ENCODE data around the gene HS1BP3.
A peak's percentile ranks its signal among the peaks of the same experiment; 100 is the strongest.

HS1BP3 gene

DNA sequence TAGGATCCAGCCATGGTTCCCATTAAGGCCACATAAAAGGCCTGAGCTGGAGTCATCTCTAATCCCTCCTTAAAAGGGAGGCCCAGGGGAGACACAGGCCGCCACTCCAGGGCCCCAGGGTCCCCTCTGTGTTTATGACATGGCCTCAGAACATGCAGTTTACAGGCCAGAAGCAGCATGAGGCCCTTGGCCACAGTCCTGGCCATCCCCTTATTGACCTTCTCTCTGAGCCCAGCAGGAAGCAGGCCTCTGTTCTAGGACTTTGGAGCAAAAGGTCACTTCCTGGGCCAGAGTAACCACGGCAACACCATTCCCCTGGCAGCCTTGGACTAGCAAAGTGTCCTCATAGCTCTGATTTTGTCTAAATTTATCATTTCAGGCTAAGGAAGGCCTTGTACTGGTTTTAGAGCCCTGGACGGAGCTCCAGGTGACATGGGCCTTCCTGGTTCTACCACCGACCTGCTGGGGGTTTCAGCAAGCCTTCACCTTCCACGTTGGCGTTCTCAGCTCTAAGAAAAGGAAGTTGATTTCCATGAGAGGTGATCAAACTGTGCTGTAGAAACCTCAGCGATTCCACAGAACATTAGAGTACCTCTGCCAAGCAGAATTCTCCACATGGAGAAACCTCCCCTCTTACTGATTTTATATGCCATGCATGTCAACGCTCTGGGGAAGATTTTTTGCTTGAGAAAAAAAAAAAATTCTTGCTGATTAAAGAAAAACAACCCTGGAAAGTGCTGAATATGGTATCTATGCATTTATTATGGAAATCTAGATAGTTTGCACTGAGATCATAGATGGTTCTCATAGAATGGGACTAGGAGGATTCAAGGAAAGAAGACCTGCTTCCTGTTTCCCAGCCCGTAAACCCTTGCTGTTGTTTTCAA is 53.7 kb downstream of the HS1BP3 start:
- no peak for DNase-seq

DNA sequence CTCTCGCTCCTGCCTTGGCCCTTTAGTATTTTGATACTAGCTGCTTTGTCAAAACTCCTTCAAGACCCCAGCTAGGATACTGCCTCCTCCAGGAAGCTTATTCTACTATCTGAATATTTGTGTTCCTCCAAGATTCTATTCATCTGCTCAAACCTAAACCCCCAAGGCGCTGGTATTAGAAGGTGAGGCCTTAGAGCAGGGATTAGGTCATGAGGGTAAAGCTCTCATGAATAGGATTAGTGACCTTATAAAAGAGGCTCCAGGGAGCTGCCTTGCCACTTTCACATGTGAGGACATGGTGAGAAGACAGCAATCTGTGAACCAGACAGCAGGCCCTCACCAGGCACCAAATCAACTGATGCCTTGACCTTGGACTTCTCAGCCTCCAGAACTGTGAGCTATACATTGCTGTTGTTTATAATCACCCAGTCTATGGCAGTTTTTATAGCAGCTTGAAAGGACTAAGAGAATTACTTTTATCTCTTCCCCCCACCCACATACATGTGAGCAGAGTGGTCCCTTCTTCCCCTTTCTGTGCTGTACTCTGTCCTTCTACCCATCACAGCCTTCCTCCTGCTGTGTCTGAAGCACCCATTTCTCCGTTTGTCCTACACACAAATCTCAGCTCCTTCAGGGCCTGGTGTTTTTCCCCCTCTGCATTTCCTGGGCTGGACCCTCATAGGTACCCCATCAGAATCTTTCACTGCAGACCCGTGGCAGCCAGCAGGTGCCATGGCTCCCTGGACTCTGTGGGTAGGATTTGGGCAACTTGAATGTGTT is 54.5 kb downstream of the HS1BP3 start:
- no peak for DNase-seq

DNA sequence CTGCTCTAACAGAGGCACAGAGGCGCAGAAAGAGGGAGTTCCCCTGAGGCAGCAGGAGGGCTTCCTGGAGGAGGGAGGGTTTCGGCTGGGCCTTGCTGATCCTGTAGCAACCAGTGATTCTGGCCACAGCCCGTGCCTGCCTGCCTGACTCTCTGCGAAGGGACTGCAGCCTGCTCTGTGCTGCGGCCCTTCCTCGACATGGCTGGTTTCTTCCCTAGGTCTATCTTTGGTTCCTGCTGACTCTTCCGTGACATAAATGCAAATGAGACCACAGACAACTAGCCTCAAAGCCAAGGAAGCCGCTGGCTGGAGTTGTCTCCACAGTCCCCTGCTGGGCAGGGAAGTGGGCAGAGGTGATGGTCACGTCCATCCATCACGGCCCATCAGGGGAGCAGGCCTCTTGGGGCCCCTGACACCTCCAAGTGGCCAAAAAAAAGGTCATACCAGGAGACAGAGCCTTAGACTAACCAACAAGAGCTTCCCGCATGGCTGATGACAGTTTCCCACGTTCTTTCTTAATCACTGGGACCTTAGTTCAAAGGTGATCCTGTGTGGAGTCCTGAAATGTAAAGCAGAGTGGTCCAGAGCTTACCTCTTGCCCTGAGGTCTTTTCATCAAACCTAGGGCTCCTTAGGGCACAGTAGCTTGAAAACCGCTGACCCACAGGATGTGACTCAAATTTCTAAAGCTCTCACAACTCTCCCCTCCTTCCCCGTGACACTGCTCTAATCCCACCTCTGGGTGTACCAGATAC is 55.3 kb downstream of the HS1BP3 start:
- DNase-seq = peak; percentile 12 to 43

DNA sequence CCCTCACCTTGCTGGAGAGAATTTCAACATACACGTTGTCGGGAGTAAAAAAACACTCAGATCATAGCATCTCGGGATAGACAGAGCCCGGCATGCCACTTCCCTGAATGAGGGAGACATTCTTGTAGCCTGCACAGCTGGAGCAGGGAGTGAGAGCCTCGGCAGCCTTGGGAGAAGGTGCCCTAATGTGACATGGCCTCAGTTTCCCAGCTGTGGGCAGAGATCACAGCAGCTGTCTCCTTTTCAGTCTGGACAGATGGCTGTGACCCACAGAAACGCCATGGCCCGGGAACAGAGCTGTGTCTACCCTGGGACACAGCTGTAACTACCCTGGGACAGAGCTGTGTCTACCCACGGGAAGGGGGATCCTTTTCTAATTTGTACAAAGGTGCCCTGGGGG is 55.9 kb downstream of the HS1BP3 start:
- DNase-seq = no peak

DNA sequence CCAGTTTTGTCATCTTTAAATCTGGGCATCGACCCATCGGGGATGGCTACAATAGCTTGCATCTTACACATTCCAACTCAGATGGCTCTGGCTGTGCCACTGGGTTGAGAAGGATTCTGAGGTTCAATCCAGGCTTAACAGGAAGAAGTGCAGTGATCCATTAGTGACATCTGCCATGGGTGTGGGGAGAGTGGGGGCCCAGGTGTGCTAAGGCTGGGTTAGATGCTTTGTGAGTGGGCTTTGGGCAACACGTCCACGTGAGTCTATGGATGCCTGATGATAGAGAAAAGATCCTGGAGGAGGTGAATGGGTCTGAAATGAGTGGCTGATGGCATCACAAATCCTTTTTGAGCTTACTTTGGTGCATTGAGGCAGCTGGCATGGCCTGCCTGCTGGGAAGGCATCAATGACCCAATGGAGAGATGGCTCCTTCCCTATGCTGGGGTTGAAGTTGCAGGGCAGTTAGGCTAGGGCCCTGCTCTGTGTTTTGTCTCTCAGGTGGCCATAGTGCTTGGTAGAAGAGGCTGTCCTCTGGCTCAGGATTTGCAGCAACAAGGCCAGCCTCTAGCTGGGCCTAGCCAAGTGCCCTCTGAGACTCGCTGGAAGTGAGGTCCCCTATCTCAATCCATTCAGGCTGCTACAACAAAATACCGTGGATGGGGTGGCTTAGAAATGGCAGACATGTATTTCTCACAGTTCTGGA is 56.7 kb downstream of the HS1BP3 start:
- DNase-seq = no peak

DNA sequence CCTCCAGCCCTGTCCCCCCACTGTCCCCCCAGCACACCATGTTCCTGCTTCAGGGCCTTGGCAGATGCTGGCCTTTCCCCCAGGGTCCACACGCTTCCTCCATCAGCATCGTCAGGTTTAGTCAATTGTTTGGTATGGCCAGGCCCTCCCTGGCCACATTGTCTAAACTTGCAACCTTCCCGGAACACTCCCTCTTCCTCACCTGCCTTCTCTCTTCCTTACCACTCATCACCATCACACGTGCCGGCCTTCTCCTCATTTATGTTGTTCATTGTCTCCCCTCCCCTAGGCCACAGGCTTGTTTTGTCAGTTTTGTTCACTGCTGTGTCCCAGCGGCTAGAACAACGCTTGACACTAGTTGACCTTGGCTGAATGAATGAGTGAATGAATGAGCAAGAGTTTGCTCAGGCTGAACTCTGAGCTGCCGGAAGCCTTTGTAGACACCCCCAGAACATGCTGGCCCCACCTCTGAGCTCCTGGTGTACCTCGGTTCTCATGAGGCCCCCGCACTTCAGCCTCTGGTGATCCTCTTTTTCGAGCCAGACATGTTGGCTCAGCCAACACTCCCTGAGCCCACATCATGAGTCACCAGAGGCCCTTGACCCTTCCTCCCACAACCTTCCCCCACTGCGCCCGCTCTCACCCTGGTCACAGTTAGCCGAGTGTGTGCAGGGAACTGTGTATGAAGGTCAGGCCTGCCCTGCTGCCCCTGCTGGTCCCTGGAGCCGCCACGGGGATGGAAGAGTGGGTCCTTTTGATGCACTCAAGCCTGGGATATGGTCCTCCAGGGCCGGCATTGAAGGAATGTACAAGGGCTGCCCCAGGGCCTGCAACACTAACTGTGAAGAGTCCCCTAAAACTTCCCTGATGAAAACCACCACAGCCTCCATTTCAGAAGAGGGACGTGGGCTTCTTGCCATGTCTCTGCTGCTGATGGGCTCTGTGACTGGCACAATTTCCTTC is 57.5 kb downstream of the HS1BP3 start:
- DNase-seq = no peak

DNA sequence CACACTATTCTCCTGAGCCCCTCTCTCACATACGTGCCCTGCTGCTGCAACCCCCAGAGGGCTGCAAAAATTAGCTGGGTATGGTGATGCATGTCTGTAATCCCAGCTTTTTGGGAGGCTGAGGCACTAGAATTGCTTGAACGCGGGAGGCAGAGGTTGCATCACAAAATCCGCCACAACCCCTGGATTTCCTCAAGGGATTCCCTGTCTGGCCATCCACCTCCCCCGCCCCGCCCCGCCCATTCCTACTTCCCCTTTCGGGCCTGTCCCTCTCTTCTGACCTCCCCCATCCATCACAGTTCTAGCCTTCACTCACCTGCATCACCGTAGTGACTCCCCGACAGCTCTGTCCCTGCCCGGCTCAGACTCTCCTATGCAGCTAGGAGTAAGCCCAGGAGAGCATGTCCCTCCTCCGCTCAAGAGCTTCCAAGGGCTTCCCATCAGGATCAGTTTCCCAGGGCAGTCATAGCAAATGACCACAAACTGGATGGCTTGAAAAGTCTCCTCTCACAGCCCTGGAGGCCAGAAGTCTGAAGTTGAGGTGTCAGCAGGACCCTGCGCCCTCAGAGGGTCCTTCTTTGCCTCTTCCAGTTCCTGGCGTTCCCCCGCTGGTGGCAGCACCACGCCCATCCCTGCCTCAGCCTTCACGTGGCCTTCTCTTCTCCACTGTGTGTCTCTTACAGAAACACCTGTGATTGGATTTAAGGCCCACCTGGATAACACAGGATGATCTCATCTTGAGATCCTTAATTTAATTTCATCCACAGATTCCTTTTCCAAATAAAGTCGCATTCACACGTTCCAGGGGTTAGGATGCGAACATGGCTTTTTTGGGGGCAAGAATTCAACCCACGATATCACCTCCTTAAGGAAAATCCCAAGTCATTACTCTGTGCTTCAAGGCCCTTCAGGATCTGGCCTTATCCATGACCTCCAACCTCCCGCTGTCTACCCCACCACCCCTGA is 58.5 kb downstream of the HS1BP3 start:
- no peak for DNase-seq

DNA sequence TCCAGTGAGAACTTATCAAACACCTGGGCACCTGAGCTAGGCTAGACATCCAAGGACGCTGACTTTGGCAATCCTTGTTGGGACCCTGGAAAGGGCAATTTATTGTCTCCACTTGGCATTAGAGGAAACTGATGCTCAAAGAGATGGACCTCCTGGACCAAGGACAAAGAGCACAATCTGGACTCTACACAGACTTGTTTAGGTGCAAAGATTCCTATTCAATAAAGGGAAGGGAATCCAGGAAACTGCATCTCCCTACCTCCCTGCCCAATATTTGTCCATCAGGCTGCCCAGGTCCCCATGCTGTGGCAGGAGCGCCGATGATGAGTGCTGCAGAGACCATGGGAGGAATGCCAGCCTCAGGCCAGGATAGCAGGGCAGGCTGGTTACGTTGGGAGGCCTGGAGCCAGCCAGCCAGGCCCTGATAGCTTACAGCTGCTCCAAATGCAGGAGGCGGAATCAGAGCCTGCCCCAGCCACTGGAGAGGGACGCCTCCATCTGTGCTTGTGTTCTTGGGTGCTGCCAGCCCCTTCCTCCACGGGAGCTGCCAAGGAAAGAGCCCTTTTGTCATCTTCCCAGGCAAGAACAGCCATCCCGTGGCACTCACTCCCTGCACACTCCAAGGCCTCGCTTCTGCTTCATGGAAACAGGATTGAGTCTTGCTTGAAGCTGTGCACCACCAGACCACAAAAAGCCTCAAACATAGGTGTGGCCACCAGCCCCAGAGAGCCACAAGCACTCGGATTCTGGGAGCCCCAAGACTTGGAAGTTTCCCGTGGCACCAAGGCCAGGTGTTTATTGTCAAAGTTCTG is 60.0 kb downstream of the HS1BP3 start:
- no peak for DNase-seq

DNA sequence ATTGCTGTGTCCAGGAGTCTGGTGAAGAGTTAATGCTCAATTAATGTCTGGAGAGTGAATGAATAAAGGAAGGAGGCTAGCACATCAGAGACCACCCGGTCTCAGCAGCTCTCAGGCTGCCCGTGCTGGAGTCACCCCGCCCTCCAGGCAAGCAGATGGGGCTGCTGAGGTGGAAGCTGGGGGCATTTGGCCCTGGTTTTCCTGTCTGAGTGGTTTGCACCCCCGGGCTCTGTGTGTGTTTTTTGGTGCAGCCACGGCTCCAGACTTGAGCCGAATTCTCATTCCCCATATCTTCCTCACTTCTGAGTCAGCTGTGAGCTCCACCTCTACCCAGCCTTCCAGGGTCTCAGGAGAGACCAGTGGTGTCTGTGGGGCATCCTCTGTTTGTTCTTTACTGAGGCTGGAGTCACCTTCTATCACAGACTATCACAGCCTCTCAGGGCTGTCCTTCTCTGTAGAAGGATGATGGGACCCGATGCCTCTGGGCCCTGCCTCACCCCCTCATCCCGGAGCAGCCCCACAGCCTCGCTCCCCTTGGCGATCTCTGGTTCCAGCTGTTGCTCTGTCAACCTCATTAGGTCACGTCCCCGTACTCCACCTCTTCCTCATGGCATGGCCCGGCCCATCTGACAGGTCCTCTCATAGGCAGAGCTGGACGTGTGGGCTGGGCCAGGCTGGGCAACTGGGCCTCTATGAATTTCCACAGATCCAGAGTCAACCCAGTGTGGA is 60.8 kb downstream of the HS1BP3 start:
- DNase-seq = no peak

DNA sequence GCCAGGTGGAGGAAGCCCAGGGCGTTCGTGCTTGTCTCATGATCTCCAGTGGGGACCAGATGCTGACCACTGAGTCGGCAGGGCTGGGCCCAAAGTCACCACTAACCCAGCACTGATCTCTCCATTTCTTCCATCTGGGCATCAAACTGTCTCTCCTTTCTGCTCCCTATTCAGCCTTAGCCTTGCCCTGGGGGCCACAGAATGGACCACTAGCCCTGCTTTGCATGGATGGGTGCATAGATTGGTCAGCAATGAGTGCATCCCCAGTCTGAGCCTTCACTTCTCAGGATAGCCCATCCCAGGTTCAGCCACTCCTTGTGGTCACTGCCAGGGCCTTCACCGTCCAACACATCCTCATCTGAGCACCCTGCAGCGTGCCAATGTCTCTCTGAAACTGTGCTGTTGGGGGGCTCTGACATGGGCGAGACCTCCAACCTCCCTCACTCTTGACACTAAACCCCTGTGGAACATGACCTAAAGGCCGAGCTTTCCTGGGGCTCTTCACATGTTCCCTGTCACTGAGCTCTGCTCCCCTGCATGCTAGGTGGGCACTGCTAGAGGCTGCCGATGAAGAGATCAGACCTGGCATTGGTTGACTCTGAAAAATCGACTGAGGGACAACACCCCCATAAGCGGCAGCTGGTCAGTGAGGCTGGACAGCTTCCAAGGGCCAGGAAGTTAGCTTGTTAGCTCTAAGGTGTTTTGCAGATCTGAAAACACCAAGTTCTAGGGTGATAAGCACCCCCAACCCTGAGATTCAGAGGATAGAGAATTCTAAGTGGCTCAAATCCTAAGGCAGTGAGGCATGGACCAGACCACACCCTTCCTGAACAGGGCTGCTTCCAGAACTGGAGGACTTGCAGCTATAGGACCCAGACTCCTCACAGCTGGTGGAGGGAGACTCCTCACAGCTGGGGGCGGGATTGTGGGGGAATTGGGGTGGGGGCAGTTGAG is 61.7 kb downstream of the HS1BP3 start:
- DNase-seq = no peak

DNA sequence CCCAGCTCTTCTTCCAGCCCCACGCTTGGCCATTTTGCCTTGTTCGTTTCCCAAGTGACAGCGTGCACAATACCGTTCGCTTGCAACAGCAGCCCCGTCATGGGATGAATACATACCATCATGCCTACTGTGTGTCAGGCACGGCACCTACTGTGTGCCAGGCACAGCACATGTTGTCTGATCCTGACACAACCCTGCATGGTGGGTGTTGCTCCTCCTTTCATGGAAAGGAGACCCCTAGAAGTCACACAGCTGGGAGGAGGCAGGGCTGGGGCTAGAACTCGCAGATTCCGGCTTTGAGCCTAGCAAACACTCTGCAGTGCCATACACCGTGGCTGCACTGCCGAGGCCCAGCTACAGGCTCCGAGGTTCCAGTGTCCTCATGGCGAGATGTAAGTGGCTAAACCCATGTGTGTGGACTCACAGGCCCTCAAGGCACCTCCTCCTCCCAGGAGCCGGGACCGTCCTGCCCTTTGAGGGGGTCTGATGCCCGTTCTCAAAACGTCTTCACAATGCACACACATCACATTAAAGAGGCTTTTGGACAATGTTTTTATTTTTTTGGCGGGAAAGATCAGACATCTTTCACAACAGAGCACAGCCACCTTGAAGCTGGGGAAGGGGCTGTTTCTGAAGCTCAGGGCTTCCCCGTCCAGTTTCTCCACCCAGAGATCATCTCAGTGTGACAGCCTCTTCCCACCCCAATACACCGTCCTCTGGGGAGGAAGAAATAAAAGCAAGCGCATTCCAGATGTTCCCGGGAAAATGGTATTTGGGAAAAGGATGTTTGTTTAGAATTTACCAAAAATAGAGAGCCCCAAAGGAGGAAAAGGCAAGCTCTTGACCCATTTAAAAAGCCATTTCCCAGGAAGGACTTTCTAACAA is 64.9 kb downstream of the HS1BP3 start:
- DNase-seq = no peak

DNA sequence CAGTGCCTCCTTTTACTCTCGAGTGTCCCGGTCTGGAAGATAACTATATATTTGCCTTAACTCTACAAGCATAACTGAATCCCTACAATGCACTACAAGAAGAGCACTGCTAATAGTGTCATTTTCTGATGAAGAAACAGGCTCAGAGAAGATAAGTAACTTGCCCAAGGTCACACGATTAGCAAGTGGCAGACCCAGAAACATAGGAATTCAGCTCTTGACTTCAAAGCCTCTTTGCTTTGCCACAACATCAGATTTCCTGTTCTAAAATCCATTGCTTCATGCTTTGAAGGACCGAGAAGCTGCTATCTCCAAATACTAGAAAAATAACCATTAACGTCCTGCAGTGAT is 65.6 kb downstream of the HS1BP3 start:
- DNase-seq = no peak

DNA sequence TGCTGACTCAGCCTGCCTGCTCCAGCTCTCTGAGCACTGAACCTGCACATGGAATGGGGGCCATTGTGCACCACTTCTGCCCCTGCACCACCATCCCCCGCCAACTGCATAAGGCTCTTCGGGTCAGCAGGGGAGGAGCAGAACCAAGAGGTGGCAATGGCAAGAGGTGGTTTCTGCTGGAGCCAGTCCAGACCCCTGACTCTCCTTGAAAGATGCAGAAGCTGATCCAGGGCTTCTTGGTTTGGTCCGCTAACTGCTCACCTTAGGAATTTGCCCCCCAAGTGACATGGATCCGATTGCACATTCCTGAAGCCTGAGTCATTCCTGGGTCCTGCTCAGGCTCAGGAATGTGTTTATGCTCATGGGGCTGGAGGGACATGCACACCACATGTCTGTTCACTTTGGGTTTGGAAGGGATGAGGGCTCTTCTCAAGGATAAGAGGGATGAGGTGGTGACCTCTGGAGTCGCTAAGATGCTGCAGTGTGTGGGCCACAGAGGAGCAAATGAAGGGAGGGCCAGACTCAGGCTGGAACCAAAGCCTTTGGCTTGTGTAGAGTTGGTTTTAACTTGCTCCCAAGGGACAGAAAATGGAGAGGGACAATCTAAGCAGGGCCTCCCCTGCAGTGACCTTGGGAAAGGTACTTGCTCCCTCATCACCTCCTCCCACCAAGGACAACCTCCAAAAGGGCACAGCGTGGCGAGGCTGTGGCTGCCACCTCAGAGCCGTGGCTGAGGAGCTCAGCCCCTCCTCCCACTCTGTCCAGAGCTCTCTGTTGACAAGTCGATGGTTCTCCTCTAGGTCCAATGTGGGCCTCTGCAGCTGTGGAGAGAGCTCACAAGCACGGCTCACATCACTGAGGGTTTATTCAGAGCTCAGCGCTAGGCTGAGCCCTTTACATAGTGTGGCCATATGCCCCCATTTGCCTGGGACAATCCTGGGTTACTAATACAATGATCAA is 66.2 kb downstream of the HS1BP3 start:
- no peak for DNase-seq

DNA sequence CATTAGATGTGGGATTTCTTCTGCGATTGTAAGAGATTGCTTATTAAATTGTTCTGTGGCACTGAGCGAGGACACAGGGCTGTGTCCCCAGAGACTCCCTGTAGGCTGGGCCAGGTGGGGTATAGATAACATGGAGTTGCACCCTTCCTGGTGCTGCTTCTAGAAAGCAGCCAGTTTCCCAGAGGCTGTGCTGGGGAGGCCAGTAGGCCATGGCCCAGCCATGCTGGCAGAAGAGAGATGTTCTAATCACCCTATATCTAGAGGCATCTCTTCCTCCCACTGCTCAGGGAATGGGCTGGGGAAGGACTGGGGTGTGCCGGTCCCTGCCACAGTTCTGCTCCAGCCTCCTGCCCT is 66.9 kb downstream of the HS1BP3 start:
- no peak for DNase-seq

DNA sequence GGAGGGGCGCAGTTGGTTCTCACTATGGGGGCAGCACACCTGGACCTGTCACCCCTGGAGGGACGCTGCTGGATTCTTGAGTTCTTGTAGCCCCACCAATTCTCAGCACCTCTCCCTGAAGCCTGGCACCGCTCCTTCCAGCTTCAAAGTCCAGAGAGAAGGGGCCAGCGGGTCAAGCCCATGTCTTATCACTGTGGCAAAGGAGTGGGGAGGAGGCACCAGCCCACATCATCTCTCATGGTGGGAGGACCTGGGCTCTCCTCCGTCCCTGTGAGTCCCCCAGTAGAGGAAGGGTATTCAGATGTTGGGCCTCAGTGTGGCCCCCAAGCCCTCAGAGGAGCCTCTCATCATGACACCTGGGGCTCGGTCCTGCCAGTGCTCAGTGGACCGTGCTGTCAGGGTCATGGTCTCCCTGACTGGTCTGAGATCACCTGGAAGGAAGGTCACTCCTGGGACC is 67.4 kb downstream of the HS1BP3 start:
- DNase-seq = no peak
